MM.1S (cell line): Measurements from ENCODE around the gene IYD.

Source experiments
- EZH2 ChIP-seq: fragments of 300-600 bp; sonication (generic); optimal IDR thresholded peaks from 2 replicates; pipeline ENCODE3; 2017; ENCODE audit warnings: low read depth, mild to moderate bottlenecking, antibody characterized with exemption, low read length, mixed read lengths
- TF ChIP-seq, protein P1 (sequence below): fragments of 300-600 bp; sonication (generic); IDR thresholded peaks from 2 replicates; pipeline ENCODE4 v1.5.1; 2016; ENCODE audit warnings: antibody characterized with exemption, low read length, mixed read lengths

- TF ChIP-seq, protein P1, sequence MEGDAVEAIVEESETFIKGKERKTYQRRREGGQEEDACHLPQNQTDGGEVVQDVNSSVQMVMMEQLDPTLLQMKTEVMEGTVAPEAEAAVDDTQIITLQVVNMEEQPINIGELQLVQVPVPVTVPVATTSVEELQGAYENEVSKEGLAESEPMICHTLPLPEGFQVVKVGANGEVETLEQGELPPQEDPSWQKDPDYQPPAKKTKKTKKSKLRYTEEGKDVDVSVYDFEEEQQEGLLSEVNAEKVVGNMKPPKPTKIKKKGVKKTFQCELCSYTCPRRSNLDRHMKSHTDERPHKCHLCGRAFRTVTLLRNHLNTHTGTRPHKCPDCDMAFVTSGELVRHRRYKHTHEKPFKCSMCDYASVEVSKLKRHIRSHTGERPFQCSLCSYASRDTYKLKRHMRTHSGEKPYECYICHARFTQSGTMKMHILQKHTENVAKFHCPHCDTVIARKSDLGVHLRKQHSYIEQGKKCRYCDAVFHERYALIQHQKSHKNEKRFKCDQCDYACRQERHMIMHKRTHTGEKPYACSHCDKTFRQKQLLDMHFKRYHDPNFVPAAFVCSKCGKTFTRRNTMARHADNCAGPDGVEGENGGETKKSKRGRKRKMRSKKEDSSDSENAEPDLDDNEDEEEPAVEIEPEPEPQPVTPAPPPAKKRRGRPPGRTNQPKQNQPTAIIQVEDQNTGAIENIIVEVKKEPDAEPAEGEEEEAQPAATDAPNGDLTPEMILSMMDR: no peak
- no peak for TF ChIP-seq EZH2
These were observed 48.4 kb upstream of the IYD start for GRCh38 chr6:150320442-150320841.
